ENCODE results near the gene MYL7. TPM values are rescaled to one million over a fixed set of nuclear protein-coding genes. Genes with fewer than 3 reads are reported as not detected.

Gene MYL7
- total RNA-seq, 1 donor from 2014 or later = not detected

DNA sequence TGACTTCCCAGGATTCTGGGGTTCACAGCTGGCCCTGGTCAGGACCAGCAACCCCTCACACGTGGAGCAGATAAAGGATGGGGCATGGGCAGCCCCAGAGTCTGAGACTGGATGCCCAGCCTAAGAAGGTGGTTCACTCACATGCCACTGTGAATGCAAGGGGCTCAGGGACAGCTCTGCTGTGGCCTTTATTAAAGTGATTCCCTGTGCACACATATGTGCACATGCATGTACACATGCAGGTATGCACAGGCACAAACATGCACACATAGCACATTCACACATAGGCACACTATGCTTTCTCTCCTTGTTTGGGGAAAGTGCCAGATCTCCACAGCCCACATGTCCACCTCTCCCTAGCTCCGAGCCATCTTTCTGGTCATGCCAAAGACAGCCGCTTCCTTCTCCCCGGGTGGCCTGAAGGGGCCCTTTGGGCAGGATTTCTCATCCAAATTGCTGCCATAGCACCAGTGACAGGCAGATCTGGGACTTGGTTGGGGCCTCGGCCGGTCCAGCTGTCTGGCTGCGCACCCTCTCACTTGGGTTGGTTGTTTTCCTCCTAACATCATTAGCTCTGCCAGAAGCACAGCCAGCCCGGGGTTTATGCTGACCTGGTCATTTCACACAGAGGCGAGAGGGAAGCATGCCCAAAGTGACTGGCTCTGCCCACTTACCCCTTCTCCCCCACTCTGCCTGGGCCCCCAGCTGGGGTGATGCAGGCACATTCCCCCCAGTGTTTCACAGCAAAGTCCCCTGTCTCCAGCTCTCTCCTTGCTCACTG is 46.7 kb upstream of the MYL7 start:
- no peaks in the 10 kb centered on the region for H3K36me3 ChIP-seq (ENCODE audit: control insufficient read depth, insufficient read depth, low read length)
- no peak for DNase-seq (ENCODE audit: low read depth)
- TF ChIP-seq, protein P1, sequence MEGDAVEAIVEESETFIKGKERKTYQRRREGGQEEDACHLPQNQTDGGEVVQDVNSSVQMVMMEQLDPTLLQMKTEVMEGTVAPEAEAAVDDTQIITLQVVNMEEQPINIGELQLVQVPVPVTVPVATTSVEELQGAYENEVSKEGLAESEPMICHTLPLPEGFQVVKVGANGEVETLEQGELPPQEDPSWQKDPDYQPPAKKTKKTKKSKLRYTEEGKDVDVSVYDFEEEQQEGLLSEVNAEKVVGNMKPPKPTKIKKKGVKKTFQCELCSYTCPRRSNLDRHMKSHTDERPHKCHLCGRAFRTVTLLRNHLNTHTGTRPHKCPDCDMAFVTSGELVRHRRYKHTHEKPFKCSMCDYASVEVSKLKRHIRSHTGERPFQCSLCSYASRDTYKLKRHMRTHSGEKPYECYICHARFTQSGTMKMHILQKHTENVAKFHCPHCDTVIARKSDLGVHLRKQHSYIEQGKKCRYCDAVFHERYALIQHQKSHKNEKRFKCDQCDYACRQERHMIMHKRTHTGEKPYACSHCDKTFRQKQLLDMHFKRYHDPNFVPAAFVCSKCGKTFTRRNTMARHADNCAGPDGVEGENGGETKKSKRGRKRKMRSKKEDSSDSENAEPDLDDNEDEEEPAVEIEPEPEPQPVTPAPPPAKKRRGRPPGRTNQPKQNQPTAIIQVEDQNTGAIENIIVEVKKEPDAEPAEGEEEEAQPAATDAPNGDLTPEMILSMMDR (IDR thresholded peaks at IDR 0.05; ENCODE audit: insufficient read depth, low read length, severe bottlenecking) = no peak
- H3K4me3 ChIP-seq (ENCODE audit: low read depth, low read length) = no peak overlapping the region
- no peaks in the 10 kb centered on the region for H3K27me3 ChIP-seq (ENCODE audit: control insufficient read depth, insufficient read depth, low read length)
- no peak for FAIRE-seq

DNA sequence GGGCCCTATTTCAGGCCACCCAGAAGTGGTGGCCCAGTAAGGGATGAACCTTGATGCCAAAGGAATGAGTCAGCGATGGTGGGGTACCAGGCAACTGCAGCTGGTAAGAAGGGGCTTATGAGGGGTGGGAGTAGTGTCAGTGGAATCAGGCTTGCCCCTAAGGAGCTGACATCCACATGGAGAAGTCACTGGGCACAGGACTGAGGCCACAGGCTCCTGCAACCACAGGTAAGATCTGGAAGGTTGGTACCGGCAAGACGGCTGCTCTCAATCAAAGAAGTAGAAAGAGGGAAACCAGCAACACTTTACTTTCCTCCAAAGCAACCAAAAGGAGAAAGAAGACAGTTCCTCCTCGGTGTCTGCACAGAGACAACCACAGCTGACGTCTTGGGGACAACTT is 45.6 kb upstream of the MYL7 start:
- Histone ChIP-seq H3K36me3 (ENCODE audit: control insufficient read depth, insufficient read depth, low read length) (no peaks in the 10 kb centered on the region), H3K4me3 (ENCODE audit: low read depth, low read length) (no peak overlapping the region), H3K27me3 (ENCODE audit: control insufficient read depth, insufficient read depth, low read length) (no peaks in the 10 kb centered on the region)
- TF ChIP-seq, protein P1 (IDR thresholded peaks at IDR 0.05; ENCODE audit: insufficient read depth, low read length, severe bottlenecking) = no peak
- no peak for DNase-seq (ENCODE audit: low read depth)
- no peak for FAIRE-seq

DNA sequence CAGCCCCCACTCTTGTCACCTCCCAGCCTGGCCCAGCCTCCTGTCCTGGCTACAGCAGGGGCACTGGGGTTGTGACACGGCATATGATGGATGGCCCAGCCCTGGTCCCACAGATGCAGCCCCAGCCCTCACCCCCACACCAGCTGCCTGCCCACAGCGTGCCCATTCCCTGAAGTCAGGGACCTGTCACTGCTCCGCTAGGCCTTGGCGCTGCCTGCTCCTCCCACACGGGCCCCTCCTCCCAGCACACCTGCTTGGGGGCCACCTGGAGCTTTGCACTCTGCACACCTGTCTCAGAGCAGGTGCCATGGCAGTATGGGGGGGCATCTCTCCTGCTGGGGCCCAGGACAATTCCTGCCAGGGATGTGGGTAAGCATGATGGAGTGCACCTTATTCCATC is 44.6 kb upstream of the MYL7 start:
- Histone ChIP-seq H3K36me3 (ENCODE audit: control insufficient read depth, insufficient read depth, low read length) (no peaks in the 10 kb centered on the region), H3K4me3 (ENCODE audit: low read depth, low read length) (no peak overlapping the region), H3K27me3 (ENCODE audit: control insufficient read depth, insufficient read depth, low read length) (no peaks in the 10 kb centered on the region)
- FAIRE-seq (no peak), DNase-seq (ENCODE audit: low read depth) (no peak)
- TF ChIP-seq, protein P1 (IDR thresholded peaks at IDR 0.05; ENCODE audit: insufficient read depth, low read length, severe bottlenecking) = no peak

DNA sequence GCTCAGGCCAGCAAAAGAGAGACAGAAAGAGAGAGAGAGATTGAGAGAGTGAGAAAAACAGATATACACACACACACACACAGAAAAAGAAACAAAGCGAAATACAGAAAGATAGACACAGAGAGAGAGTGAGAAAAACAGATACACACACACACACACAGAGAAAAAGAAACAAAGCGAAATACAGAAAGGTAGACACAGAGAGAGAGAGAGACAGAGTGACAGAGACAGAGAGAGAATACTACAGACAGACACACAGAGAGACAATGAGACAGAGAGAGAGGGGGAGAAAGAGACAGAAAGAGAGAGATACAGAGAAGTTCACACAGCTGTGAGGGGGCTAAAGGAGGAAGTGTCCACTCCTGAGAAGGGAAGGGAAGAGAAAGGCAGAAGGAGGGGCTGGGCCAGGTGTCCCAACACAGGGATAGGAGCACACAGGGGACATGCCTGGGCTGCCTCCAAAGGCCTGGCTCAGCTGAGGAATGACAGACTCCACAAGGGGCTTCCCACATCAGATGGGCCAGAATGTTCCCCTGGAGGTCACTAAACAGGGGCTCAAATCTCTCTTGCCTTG is 43.8 kb upstream of the MYL7 start:
- no peak for FAIRE-seq
- H3K36me3 ChIP-seq (ENCODE audit: control insufficient read depth, insufficient read depth, low read length) = no peaks in the 10 kb centered on the region
- no peak overlapping the region for H3K4me3 ChIP-seq (ENCODE audit: low read depth, low read length)
- H3K27me3 ChIP-seq (ENCODE audit: control insufficient read depth, insufficient read depth, low read length) = no peaks in the 10 kb centered on the region
- TF ChIP-seq, protein P1 (IDR thresholded peaks at IDR 0.05; ENCODE audit: insufficient read depth, low read length, severe bottlenecking) = no peak
- DNase-seq (ENCODE audit: low read depth) = no peak

DNA sequence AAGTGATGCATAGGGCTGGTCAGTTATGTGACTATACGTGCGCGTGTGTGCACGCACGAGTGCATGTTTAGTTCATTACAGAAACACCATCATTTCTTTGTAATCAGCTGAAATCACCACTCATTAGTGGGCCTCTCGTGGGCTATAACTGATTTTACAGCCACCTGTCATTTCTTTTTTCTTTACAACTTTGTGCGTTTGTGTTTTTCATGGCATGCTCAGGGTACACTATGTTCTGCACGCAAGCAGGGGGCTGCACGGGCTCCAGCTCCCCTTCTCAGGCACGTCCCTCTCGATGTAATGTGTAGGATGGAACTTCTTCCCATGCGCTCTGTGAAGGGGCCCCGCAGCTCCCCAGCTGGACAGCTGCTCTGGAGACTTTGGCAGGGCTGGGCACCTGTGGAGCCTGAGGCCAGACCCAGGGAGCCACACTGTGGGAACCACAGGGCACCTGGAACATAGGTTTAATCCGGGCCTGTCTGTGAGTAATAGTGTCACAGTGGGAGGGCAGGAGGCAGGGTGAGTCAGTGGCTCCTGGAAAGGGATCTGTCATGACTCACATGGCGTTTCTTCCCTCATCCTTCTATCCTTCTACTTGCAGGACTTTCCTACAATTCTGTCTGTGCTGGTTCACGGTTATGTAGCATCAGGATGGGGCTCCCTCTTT is 43.2 kb upstream of the MYL7 start:
- TF ChIP-seq, protein P1 (IDR thresholded peaks at IDR 0.05; ENCODE audit: insufficient read depth, low read length, severe bottlenecking) = no peak
- no peaks in the 10 kb centered on the region for H3K27me3 ChIP-seq (ENCODE audit: control insufficient read depth, insufficient read depth, low read length)
- H3K4me3 ChIP-seq (ENCODE audit: low read depth, low read length) = no peak overlapping the region
- FAIRE-seq (peak; percentile 93), DNase-seq (ENCODE audit: low read depth) (peak; percentile 94)
- no peaks in the 10 kb centered on the region for H3K36me3 ChIP-seq (ENCODE audit: control insufficient read depth, insufficient read depth, low read length)
